ENCODE measurements around the gene OTUD6A. TPM values are rescaled to one million over a fixed set of nuclear protein-coding genes. Genes with fewer than 3 reads are reported as not detected.

The OTUD6A gene, protein sequence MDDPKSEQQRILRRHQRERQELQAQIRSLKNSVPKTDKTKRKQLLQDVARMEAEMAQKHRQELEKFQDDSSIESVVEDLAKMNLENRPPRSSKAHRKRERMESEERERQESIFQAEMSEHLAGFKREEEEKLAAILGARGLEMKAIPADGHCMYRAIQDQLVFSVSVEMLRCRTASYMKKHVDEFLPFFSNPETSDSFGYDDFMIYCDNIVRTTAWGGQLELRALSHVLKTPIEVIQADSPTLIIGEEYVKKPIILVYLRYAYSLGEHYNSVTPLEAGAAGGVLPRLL
- under 1 TPM in 1 of 4 donors, not detected in 3; 0.09 TPM for polyA plus RNA-seq (ENCODE audit: insufficient read length in 4 of 4)

GRCh38 chrX:70062076-70062475 lies at the start of gene OTUD6A:
Gene OTUD6A, plus strand, starts transcription at chrX:70062457. Its CDS starts 68 bp downstream, at chrX:70062525.
- DNase-seq (ENCODE audit: low read depth in 4 of 4, low spot score in 3 of 4) = no peak

- no peak for DNase-seq (ENCODE audit: low read depth in 4 of 4, low spot score in 3 of 4)
These were observed 49.5 kb upstream of the OTUD6A start for GRCh38 chrX:70012756-70013155.

GRCh38 chrX:70013466-70014381 lies 48.5 kb upstream of the OTUD6A start:
- DNase-seq (ENCODE audit: low read depth in 4 of 4, low spot score in 3 of 4) = no peak

- DNase-seq (ENCODE audit: low read depth in 4 of 4, low spot score in 3 of 4) = no peak
These were observed 45.7 kb upstream of the OTUD6A start for GRCh38 chrX:70016513-70016912.

GRCh38 chrX:70022616-70023015 lies 39.6 kb upstream of the OTUD6A start:
- no peak for DNase-seq (ENCODE audit: low read depth in 4 of 4, low spot score in 3 of 4)

DNA sequence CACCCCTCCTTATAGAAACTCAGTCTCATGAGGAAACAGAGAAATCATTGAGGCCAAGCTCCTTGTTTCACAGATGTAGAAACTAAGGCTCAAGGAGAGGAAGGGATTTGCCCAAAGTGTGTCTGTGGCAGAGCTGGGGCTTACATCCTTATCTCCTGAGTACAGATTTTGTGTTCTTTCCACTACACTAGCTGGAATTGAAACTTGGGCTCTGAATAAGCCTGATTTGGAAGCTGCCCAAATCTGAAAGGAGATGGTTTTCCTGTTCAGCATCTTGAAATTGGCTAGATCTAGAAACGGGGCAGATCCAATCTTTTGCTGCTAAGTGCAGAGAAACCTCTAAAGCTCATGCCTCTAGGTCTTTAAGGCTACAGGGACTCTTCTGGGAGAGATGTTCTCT lies 36.8 kb upstream of the OTUD6A start:
- no peak for DNase-seq (ENCODE audit: low read depth in 4 of 4, low spot score in 3 of 4)

- DNase-seq (ENCODE audit: low read depth in 4 of 4, low spot score in 3 of 4) = no peak
These were observed 36.0 kb upstream of the OTUD6A start for GRCh38 chrX:70026112-70026850.

- DNase-seq (ENCODE audit: low read depth in 4 of 4, low spot score in 3 of 4) = no peak
These were observed 35.4 kb upstream of the OTUD6A start for GRCh38 chrX:70026851-70027200.

DNA sequence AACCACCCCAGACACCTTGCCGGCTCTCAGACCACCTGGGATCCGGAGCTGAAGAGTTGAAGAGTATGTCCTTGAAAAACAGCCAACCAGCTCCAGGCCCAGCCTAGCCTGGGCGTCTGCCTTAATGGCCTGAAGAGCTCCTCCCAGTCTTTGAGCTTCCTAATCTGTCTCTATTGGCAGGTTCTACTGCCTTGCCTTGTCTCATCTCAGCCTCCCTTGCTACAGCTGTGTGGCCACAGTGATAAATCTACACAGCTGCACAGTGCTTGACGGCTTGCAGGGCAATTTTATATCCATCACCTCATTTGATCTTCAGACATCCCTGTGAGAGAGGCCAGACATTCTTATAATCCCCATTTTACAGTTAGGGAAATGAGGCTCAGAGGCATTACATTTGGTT lies 32.4 kb upstream of the OTUD6A start:
- no peak for DNase-seq (ENCODE audit: low read depth in 4 of 4, low spot score in 3 of 4)

GRCh38 chrX:70030301-70030767 lies 31.9 kb upstream of the OTUD6A start:
- peak; percentile 4 to 22 (median 9) for DNase-seq (ENCODE audit: low read depth in 4 of 4, low spot score in 3 of 4)

GRCh38 chrX:70032792-70033191 lies 29.5 kb upstream of the OTUD6A start:
- DNase-seq (ENCODE audit: low read depth in 4 of 4, low spot score in 3 of 4) = no peak

- DNase-seq (ENCODE audit: low read depth in 4 of 4, low spot score in 3 of 4) = no peak
These were observed 28.8 kb upstream of the OTUD6A start for GRCh38 chrX:70033348-70034051.

DNA sequence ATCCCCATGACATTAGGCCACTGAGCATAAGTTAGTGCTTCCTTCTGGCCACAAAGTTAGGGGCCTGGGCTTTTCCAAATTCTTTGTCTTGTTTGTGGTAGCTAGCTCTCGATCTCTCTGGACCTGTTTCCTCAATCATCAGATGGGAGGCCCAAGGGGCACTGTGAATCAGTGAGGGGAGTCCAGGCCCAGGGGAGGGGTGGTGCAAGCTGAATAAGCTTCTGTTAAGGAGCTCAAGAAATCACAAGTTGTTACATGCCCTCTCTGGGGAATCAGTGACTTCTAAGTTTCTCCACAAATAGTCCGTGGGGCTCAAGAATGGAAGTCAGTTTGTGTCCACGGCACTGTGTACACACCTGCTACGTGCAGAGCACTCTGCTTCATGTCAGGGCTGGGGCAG lies 27.6 kb upstream of the OTUD6A start:
- no peak for DNase-seq (ENCODE audit: low read depth in 4 of 4, low spot score in 3 of 4)

DNA sequence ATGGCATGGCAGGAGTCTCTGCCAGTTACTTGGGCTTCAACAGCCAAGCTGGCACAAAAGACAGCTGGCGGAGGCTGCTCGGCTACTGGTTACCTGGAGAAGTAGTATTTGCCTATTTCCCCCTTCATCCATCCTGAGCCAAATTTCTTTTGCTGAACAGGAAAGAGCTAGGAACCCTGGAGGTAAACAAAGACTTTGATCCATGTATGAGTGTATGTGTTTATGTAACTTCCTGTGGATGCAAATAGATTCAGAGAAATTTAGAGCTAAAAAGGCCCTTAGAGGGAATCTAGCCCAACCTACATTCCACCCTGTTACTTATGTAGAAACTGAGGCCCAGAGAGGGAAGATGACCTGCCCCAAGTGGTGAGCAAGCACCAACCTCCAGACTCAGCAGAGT lies 23.7 kb upstream of the OTUD6A start:
- no peak for DNase-seq (ENCODE audit: low read depth in 4 of 4, low spot score in 3 of 4)

DNA sequence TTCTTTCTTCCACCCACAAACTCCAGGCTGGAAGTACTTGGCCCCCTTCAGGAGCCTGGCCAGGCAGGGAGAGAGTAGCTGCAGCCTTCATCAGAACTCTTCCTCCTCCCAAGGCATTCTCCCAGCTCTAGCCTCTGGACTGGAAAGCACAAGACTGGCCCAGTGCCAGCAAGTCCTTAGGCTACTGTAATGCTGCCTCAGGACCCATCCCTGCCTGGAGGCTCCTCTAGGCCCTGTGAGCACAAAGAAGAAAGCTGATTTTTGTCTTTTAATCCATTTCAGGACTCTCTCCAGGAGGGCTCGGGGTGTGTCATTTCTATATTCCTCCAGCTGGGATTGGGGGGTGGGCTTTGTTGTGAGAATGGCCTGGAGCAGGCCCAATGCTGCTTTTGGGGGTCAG lies 23.3 kb upstream of the OTUD6A start:
- DNase-seq (ENCODE audit: low read depth in 4 of 4, low spot score in 3 of 4) = no peak

DNA sequence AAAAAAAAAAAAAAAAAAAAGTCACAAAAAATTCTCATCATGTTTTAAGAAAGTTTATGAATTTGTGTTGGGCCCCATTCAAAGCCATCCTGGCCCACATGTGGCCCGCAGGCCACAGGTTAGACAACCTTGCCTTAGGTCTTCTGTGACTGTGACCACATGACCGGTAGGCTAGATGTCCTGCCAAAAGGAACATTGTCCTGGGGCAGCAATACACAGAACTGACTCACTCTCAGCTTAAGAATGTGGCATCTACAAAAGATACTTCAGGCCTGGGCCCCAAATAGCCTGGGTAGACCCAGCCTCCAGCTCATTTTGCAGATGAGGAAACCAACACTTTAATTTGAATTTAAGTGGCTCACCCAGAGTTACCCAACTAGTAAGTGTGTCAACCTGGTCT lies 22.5 kb upstream of the OTUD6A start:
- no peak for DNase-seq (ENCODE audit: low read depth in 4 of 4, low spot score in 3 of 4)

DNA sequence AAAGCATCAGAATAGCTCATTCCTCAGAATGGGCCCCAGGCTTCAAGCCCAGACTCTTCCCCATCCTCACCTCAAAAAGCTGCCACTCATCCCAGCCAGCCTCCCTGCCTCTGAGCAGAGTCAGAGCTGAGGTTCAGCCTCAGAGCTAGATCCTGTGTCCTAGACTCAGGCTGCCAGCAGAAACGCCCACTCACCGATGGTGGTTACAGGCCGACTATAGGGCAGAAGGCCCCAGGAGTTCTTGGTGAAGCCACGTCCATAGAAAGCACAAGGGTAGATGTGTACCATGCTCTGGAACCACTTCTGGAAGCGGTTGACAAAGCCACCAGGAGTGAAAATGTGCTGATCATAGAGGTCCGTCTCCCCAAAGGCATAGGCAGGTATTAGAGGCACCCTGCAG lies 20.3 kb upstream of the OTUD6A start:
- DNase-seq (ENCODE audit: low read depth in 4 of 4, low spot score in 3 of 4) = no peak

- DNase-seq (ENCODE audit: low read depth in 4 of 4, low spot score in 3 of 4) = no peak
These were observed 19.6 kb upstream of the OTUD6A start for GRCh38 chrX:70042399-70043371.

- DNase-seq (ENCODE audit: low read depth in 4 of 4, low spot score in 3 of 4) = no peak
These were observed 18.6 kb upstream of the OTUD6A start for GRCh38 chrX:70043685-70044084.

Measured in left renal pelvis (tissue), 4 donors.